Measurements from ENCODE around the gene SAMD9.
"Not testable (repeated sequence)": the region's sequence is repeated elsewhere in the genome, so short reads cannot be mapped to it uniquely, and the experiment has no call there.

The SAMD9 gene

DNA sequence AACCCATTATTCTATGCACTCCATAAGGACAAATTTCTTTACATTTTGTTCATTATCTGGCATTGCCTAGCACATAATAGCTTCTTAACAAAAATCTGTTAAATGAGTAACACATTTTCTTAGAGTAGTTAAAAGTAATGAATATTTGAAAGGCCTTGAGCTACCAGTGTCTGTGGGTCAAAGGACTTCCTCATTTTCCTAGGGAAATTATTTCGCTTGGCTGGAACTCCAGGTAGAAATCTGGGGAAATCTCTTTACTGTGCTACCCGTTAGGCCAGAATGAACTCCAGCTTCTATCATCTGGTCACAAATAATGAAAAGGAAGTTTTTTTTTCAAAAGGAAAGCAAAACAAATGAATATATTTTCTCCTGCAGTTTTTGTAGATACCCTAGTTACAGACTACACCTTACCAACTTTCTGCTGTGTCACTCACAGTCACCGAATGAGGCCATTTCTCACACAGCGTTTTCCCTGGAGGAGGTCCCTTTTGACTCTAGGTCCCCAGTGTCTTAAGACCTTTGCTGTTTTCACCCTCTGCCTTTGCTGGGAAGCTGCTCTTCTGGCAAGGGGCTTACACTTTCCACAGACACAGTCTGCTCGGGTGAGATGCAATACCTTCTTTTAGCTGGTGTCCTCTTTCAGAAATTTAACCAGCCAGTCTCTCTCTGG is 28.8 kb upstream of the SAMD9 start:
- Histone ChIP-seq H3K9me3 (ENCODE audit: low read length) (no peaks in the 10 kb centered on the region), H3K4me1 (ENCODE audit: insufficient read depth, low read length) (no peaks in the 10 kb centered on the region), H3K27ac (ENCODE audit: low read depth, low read length) (no peak overlapping the region), H3K4me3 (ENCODE audit: low read depth in 1 of 2, low read length in 2 of 2) (peak overlapping the region; percentile 15 to 65), H3K27me3 (ENCODE audit: control insufficient read depth in 1 of 2, insufficient read depth in 2 of 2, low read length in 2 of 2) (no peaks in the 10 kb centered on the region), H3K9ac (ENCODE audit: low read length) (peak overlapping the region; percentile 16), H3K36me3 (ENCODE audit: insufficient read depth, low read length) (peaks cover 9% of the 10 kb centered on the region)

DNA sequence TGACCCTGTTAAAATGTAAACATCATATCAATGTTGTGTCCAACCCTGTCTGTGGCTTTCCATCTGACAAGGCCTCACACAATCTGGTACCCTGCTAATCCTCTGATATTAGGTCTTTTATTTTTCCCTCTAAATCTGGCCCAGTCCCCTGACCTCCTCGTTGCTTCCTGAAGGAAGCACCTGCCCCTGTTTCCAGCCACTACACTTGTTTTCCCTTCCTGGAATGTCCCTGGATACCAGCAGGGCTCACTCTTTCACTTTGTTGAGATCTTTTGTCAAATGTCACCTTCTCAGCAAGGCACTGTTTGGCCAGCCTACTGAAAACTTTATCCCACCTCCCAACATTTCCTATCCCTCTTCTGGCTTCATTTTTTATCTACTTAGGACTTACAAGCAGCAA is 28.3 kb upstream of the SAMD9 start:
- Histone ChIP-seq H3K4me1 (ENCODE audit: insufficient read depth, low read length) (no peaks in the 10 kb centered on the region), H3K9ac (ENCODE audit: low read length) (no peak overlapping the region), H3K4me3 (ENCODE audit: low read depth in 1 of 2, low read length in 2 of 2) (no peak overlapping the region), H3K36me3 (ENCODE audit: insufficient read depth, low read length) (peaks cover 9% of the 10 kb centered on the region), H3K27ac (ENCODE audit: low read depth, low read length) (no peak overlapping the region), H3K27me3 (ENCODE audit: control insufficient read depth in 1 of 2, insufficient read depth in 2 of 2, low read length in 2 of 2) (no peaks in the 10 kb centered on the region), H3K9me3 (ENCODE audit: low read length) (no peaks in the 10 kb centered on the region)

DNA sequence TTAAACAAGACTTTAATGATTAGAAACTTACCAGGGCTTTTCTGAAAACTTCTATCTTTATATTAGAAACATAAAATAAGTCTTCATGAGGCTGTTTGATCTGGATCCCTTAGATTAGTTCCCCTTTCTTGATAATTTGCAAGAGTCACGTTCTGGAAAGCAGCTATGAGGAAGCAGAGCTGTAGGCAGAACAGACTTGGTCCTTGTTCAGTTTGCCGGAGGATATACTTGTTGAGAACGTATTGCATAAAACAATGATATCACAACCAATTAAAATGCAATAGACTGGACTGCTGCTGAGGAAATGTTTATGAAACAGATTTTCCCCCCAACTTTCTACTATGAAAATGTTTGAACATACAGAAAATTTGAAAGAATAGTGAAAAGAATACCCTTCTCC is 27.6 kb upstream of the SAMD9 start:
- Histone ChIP-seq H3K4me3 (ENCODE audit: low read depth in 1 of 2, low read length in 2 of 2) (no peak overlapping the region), H3K9ac (ENCODE audit: low read length) (no peak overlapping the region), H3K36me3 (ENCODE audit: insufficient read depth, low read length) (peaks cover 9% of the 10 kb centered on the region), H3K4me1 (ENCODE audit: insufficient read depth, low read length) (no peaks in the 10 kb centered on the region), H3K27ac (ENCODE audit: low read depth, low read length) (no peak overlapping the region), H3K9me3 (ENCODE audit: low read length) (no peaks in the 10 kb centered on the region), H3K27me3 (ENCODE audit: control insufficient read depth in 1 of 2, insufficient read depth in 2 of 2, low read length in 2 of 2) (no peaks in the 10 kb centered on the region)

DNA sequence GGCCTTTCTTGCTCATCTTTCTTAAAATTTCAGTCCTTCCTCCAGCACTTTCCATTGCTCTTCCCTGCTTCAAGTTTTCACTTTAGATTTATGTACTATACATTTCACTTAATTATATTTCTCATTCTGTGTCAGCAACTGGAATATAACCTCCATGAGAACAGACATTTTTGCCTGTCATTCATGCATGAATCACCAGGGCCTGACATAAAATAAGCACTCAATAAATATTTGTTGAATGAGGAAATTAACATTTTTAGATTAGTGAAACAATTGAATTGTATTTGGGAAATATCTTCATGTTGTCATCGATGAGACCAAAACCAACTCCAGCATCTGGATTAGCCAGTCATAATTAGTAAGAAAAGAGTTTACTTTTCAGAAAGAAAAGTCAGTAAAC is 24.3 kb upstream of the SAMD9 start:
- Histone ChIP-seq H3K36me3 (ENCODE audit: insufficient read depth, low read length) (peaks cover 23% of the 10 kb centered on the region), H3K27ac (ENCODE audit: low read depth, low read length) (no peak overlapping the region), H3K27me3 (ENCODE audit: control insufficient read depth in 1 of 2, insufficient read depth in 2 of 2, low read length in 2 of 2) (no peaks in the 10 kb centered on the region), H3K9me3 (ENCODE audit: low read length) (no peaks in the 10 kb centered on the region), H3K4me3 (ENCODE audit: low read depth in 1 of 2, low read length in 2 of 2) (no peak overlapping the region), H3K9ac (ENCODE audit: low read length) (no peak overlapping the region), H3K4me1 (ENCODE audit: insufficient read depth, low read length) (no peaks in the 10 kb centered on the region)

DNA sequence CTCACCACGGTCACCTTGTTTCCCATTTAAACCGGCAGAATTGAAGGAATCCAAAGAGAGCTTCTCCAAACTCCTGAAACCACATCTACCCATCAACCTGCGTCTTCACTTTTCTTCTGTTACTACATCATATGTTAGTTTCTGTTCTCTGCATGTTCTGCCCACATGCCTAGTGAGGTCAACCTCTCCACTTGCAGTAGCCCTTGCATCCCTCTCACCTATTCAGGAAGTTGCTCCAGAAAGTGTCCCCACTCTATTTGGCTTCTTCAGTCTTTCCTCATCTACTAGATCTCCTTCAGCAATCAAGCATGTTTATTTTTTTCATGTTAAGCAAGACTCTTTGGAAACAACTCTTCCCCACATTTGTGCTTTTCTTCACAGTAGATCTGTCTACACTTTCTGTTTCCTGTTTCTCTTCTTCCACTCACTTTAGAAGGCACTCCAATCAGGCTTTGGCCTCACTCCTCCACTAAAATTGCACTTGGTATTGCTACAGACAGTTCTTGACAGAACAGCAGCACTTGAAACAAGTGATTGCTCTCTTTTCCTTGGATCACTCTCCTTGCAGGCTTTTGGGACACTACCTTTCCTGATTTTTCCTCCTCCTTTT is 22.9 kb upstream of the SAMD9 start:
- Histone ChIP-seq H3K27me3 (ENCODE audit: control insufficient read depth in 1 of 2, insufficient read depth in 2 of 2, low read length in 2 of 2) (no peaks in the 10 kb centered on the region), H3K9me3 (ENCODE audit: low read length) (peaks cover 6% of the 10 kb centered on the region), H3K36me3 (ENCODE audit: insufficient read depth, low read length) (peaks cover 30% of the 10 kb centered on the region), H3K9ac (ENCODE audit: low read length) (no peak overlapping the region), H3K4me1 (ENCODE audit: insufficient read depth, low read length) (no peaks in the 10 kb centered on the region), H3K27ac (ENCODE audit: low read depth, low read length) (no peak overlapping the region), H3K4me3 (ENCODE audit: low read depth in 1 of 2, low read length in 2 of 2) (no peak overlapping the region)

DNA sequence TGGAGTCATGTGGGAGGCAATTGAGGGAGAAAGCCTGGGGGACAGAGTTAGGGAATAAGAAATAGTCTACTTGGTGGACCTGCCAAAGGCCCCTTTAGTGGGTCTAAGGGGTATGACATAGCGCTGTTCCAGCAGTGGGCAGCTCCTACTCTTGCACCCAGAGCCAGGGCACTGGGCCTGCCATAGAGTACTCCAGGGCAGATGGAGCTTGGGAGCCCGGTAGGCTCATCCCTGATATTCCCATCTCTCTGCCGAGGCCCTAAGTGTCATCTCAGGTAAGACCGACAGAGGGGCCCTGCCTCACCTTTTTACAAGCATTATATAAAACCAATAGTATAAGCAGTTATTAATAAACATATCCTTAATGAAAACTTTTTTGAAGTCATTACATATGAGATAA is 20.8 kb upstream of the SAMD9 start:
- no peak overlapping the region for H3K27ac ChIP-seq (ENCODE audit: low read depth, low read length)
- H3K9ac ChIP-seq (ENCODE audit: low read length) = no peak overlapping the region
- H3K36me3 ChIP-seq (ENCODE audit: insufficient read depth, low read length) = peaks cover 37% of the 10 kb centered on the region
- no peak overlapping the region for H3K4me3 ChIP-seq (ENCODE audit: low read depth in 1 of 2, low read length in 2 of 2)
- H3K27me3 ChIP-seq (ENCODE audit: control insufficient read depth in 1 of 2, insufficient read depth in 2 of 2, low read length in 2 of 2) = no peaks in the 10 kb centered on the region
- H3K9me3 ChIP-seq (ENCODE audit: low read length) = peaks cover 14% of the 10 kb centered on the region
- no peaks in the 10 kb centered on the region for H3K4me1 ChIP-seq (ENCODE audit: insufficient read depth, low read length)

DNA sequence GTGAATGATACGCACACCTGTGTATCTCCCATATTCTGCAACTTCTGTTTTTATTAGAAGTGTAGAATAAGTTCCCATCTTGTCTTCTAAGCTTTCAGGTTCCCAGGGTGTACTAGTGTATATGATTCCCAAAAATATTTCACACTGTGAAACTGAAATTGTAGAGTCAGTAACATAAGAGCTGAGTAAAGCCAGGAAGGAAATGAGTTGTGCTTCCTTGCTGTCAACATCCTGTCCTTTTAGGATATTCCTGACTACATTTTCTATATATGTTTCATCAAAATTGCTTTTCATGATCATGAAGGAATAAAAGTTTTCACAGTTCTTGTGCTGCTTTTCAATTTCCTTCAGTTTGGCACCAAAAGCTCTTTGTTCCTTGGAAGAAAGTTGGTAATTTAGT is 15.2 kb upstream of the SAMD9 start:
- Histone ChIP-seq H3K27ac (ENCODE audit: low read depth, low read length) (no peak overlapping the region), H3K9me3 (ENCODE audit: low read length) (peaks cover 14% of the 10 kb centered on the region), H3K4me1 (ENCODE audit: insufficient read depth, low read length) (no peaks in the 10 kb centered on the region), H3K9ac (ENCODE audit: low read length) (no peak overlapping the region), H3K27me3 (ENCODE audit: control insufficient read depth in 1 of 2, insufficient read depth in 2 of 2, low read length in 2 of 2) (no peaks in the 10 kb centered on the region), H3K36me3 (ENCODE audit: insufficient read depth, low read length) (peaks cover 20% of the 10 kb centered on the region), H3K4me3 (ENCODE audit: low read depth in 1 of 2, low read length in 2 of 2) (no peak overlapping the region)

DNA sequence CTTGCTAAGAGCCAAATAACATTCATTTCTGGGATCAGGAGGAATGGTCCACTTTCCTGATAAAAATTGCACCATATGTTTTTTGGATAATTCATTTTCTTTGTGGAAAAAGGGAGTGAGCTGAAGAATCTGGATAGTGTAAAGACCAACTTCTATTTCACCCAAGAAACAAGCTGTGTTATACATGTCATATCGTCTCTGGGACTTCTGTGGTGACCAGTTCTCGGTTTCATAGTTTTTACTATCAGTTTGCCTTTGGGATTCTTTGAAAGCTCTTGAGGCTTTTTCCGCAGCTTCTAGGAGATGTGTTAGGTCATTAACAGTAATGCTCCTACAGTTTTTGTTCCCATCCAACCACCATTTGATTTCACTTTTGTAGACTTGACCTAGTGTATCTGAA is 14.4 kb upstream of the SAMD9 start:
- Histone ChIP-seq H3K27ac (ENCODE audit: low read depth, low read length) (no peak overlapping the region), H3K4me3 (ENCODE audit: low read depth in 1 of 2, low read length in 2 of 2) (no peak overlapping the region)

DNA sequence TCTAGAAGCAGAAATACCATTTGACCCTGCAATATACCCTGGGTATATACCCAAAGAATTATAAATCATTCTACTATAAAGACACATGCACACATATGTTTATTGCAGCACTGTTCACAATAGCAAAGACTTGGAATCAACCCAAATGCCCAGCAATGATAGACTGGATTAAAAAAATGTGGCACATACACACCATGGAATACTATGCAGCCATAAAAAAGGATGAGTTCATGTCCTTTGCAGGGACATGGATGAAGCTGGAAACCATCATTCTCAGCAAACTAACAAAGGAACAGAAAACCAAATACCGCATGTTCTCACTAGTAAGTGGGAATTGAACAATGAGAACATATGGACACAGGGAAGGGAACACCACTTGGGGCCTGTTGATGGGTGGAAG is 9.2 kb upstream of the SAMD9 start:
- H3K4me3 ChIP-seq (ENCODE audit: low read depth in 1 of 2, low read length in 2 of 2); H3K27ac ChIP-seq (ENCODE audit: low read depth, low read length); H3K9ac ChIP-seq (ENCODE audit: low read length); H3K9me3 ChIP-seq (ENCODE audit: low read length); H3K27me3 ChIP-seq (ENCODE audit: control insufficient read depth in 1 of 2, insufficient read depth in 2 of 2, low read length in 2 of 2); H3K36me3 ChIP-seq (ENCODE audit: insufficient read depth, low read length); H3K4me1 ChIP-seq (ENCODE audit: insufficient read depth, low read length): not testable (repeated sequence)

More for the DNA sequence above, 14.4 kb upstream of the SAMD9 start:
- Histone ChIP-seq H3K36me3 (ENCODE audit: insufficient read depth, low read length) (peaks cover 17% of the 10 kb centered on the region), H3K4me1 (ENCODE audit: insufficient read depth, low read length) (no peaks in the 10 kb centered on the region), H3K9ac (ENCODE audit: low read length) (no peak overlapping the region), H3K9me3 (ENCODE audit: low read length) (peaks cover 14% of the 10 kb centered on the region), H3K27me3 (ENCODE audit: control insufficient read depth in 1 of 2, insufficient read depth in 2 of 2, low read length in 2 of 2) (no peaks in the 10 kb centered on the region)

DNA sequence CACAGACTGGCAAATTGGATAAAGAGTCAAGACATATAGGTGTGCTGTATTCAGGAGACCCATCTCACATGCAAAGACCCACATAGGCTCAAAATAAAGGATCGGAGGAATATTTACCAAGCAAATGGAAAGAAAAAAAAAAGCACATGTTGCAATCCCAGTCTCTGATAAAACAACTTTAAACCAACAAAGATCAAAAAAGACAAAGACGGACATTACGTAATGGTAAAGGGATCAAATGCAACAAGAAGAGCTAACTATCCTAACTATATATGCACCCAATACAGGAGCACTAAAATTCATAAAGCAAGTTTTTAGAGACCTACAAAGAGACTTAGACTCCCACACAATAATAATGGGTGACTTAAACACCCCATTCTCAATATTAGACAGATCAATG is 5.8 kb upstream of the SAMD9 start:
- not testable (repeated sequence) for H3K9ac ChIP-seq (ENCODE audit: low read length); H3K27me3 ChIP-seq (ENCODE audit: control insufficient read depth in 1 of 2, insufficient read depth in 2 of 2, low read length in 2 of 2); H3K36me3 ChIP-seq (ENCODE audit: insufficient read depth, low read length); H3K27ac ChIP-seq (ENCODE audit: low read depth, low read length); H3K4me1 ChIP-seq (ENCODE audit: insufficient read depth, low read length); H3K9me3 ChIP-seq (ENCODE audit: low read length); H3K4me3 ChIP-seq (ENCODE audit: low read depth in 1 of 2, low read length in 2 of 2)

DNA sequence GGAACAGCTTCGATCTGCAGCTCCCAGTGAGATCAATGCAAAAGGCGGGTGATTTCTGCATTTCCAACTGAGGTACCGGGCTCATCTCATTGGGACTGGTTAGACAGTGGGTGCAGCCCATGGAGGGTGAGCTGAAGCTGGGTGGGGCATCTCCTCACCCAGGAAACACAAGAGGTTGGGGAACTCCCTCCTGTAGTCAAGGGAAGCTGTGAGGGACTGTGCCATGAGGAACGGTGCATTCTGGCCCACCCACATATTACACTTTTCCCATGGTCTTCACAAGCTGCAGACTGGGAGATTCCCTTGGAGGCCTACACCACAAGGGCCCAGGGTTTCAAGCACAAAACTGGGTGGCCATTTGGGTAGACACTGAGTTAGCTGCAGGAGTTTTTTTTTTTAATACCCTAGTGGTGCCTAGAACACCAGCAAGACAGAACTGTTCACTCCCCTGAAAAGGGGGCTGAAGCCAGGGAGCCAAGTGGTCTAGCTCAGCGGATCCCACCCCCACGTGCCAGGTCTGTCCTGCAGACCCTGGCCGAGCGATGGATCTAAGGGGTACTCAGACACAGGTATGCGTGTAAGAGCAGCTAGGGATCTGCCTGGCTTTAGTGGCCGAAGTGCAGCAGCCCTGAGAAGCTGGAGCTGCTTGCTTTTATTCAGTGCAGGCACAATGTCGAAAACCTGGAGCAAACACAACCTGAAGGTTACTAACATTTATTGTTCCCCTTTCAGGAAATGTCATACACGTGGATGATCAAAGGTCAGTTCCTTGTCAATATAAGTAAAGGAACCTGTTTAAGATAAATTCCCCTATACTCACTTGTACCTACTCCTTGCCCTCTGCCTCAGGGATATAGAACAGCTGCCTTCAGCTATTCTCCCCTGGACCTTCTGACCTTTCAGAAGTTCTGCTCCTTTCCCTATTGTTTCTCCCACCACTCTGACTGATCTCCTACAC is 3.1 kb upstream of the SAMD9 start:
- Histone ChIP-seq H3K9ac (ENCODE audit: low read length) (no peak overlapping the region), H3K4me1 (ENCODE audit: insufficient read depth, low read length) (peaks cover 11% of the 10 kb centered on the region), H3K4me3 (ENCODE audit: low read depth in 1 of 2, low read length in 2 of 2) (no peak overlapping the region), H3K27me3 (ENCODE audit: control insufficient read depth in 1 of 2, insufficient read depth in 2 of 2, low read length in 2 of 2) (no peaks in the 10 kb centered on the region), H3K36me3 (ENCODE audit: insufficient read depth, low read length) (no peaks in the 10 kb centered on the region), H3K27ac (ENCODE audit: low read depth, low read length) (no peak overlapping the region), H3K9me3 (ENCODE audit: low read length) (no peaks in the 10 kb centered on the region)
